HL-60/S4 treated with phorbol 12-myristate 13-acetate at 8.2 ng/mL for 4 days and 3 days (cell line): ENCODE measurements around the gene CUL2.

ENCODE experiments used
- in situ Hi-C: fragments of 300-500 bp; cut with MboI; formaldehyde crosslinking; loops from 2 replicates; pipeline ENCODE4 v1.15.0; 2022; ENCODE audit warnings: low sequenced_read_pairs

Gene CUL2

GRCh38 chr10:35090162-35090954, at the start of gene CUL2:
CUL2 (minus strand) TSS chr10:35090341; CDS start chr10:35071317, 19,024 bp downstream.
- in situ Hi-C loops: no loop called here

DNA sequence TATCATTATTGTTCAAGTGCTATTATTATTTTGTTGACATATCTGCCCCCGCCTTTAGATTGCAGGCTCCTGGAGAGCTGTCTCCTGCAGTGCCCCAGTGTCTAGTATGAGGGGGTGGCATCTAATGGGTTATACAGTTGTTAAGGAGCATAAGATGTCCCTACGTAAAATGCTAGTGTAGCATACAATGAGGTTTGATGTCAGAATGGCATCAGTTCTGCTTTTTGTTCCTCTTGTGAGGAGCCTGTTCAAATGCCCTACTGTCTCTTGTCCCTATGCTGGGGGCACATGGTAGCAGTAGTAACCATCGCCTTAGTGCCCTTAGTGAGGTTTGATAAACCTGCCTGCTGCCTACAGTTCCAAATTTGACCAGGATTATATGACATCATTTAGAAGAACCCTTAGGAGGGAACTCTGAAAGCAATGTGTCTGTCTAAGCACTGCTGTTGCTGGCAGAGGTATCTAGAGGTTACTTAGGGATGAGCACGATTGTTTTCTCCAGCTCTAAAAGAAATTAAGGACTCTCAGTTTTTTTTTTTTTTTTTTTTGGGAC, 46.2 kb upstream of the CUL2 start:
- in situ Hi-C loops: no loop called here

GRCh38 chr10:35135861-35136260, 45.7 kb upstream of the CUL2 start:
- in situ Hi-C loops: no loop called here

GRCh38 chr10:35133586-35133985, 43.4 kb upstream of the CUL2 start:
- in situ Hi-C loops: no loop called here

DNA sequence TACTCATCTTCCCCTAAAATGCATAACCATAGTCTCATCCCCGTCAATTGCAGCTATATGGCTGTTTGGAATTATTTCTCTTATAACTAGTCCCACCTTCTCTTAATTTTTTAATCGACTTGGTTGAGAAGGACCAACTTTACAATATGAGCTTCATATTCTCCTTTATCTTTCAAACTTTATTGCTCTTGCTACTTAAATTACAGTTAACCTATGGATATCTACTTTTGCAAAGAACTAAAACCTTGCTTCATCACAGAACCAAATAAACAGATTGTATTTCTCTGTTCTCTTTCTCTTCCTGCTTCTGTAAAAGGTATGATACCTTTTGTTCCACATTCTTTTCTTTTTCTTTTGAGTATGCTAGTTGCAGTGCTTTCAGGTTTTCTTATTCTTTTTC, 42.6 kb upstream of the CUL2 start:
- in situ Hi-C loops: no loop called here

DNA sequence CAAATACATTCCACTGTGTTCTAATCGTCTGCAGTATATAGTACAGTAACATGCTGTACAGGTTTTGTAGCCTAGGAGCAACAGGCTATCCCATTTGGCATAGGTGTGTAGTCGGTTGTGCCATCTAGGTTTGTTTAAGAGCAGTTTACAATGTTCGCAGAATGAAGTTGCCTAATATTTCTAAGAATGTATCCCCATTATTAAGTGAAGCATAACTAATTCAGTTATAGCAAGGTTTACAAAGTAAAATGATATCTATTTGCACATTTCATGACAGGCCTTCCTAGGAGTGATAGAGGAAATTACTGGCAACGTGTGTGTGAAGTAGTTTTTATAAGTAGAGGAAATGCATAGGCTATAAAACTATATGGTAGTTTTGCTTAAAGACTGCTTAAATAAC, 40.5 kb upstream of the CUL2 start:
- in situ Hi-C loops: no loop called here

DNA sequence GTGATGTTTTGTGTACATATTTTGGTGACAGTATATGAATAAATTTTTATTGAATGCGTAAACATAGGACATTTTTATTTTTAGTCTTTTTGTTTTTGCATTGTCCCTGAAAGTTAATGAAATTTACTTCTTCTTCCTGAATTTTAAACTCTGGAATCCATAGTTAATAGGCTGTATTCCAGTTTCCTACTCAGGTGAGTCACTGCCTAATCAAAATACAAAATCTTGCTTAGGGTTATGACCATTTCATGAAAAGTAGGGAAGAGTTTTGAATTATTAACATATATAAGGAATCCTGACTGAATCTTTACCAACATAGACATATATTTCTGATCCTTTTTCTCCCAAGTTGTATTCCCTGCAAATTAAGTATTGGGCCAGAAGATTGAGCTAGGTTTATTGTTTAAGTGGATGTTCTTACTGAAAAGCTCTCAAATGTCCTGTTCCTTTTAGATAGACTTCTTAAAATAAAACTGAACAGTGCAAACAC, 39.1 kb upstream of the CUL2 start:
- in situ Hi-C loops: loop anchor here (10.0 kb wide), 1 partner anchor 86 kb away; no protein-coding TSS in a partner anchor

DNA sequence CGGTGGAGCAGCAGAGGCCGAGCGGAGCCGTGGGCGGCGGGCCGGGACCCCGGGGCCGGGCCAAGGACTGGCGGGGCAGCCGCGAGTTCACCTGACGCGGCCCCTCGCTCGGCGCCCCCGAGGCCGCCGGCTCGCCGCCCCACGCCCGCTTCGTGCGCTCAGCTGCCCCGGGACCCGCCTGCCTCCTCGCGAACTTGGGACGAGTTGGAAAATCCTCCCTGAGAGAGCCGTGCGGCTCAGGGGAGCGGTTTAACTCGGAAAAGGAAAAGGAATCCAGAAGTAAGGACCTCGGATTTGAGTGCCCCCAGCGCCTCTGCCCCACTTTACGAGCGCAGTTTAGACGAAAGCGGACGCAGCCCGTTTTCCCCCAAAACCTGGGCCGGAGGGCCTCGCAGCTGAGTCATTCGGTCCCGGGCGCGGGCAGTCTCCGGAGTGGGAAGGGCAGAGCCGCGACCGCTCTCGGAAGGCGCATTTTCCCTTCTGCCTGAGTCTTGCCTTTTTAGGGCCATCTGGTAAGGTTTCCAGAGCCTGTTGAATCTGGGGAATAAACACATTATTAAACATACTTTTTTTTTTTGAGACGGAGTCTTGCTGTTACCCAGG, 37.2 kb upstream of the CUL2 start:
- in situ Hi-C loops: loop anchor here (10.0 kb wide), 1 partner anchor 87 kb away; no protein-coding TSS in a partner anchor

- in situ Hi-C loops: loop anchor here (10.0 kb wide), 1 partner anchor 88 kb away; no protein-coding TSS in a partner anchor
Measured at GRCh38 chr10:35126530-35127288, 36.6 kb upstream of the CUL2 start, which contains the start of gene CREM. CREM (plus strand) TSS chr10:35126846; CDS start chr10:35137836, 10,990 bp downstream.

GRCh38 chr10:35126062-35126529, 36.0 kb upstream of the CUL2 start:
- in situ Hi-C loops: loop anchor here (10.0 kb wide), 1 partner anchor 89 kb away; no protein-coding TSS in a partner anchor

DNA sequence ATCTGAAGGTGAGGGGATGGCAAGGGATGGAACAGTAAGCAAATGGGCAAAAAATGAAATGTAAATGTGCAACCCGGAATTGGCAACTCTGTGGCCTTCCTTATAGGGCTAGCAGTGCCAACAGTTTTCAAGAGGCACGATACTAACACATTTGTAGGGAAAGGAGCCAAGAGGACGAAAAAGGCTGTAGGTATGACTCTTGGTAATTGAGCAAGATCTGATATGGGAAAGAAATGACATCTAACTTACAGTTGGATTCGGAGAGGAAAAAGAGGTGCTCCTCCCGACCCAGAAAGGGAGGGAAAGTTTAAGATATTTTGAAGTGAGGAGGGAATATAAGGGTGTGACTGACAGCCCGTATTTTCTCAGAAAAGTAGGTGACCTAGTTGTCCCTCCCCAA, 34.4 kb upstream of the CUL2 start:
- in situ Hi-C loops: loop anchor here (10.0 kb wide), 1 partner anchor 90 kb away; no protein-coding TSS in a partner anchor

DNA sequence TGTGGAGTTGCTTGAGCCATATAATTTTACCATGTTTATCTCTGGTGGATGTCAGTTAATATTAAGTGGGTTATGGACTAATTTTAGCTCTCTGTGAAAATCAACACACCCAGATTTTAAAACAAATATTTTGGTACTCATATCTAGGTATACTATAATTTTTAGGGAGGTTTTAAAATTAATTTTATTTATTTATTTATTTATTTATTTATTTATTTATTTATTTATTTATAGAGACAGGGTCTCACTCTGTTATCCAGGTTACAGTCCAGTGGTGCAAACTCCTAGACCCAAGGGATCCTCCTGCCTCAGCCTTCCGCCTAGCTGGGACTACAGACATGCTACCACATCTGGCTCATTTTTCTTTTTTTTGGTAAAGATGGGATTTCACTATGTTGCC, 29.2 kb upstream of the CUL2 start:
- in situ Hi-C loops: no loop called here

DNA sequence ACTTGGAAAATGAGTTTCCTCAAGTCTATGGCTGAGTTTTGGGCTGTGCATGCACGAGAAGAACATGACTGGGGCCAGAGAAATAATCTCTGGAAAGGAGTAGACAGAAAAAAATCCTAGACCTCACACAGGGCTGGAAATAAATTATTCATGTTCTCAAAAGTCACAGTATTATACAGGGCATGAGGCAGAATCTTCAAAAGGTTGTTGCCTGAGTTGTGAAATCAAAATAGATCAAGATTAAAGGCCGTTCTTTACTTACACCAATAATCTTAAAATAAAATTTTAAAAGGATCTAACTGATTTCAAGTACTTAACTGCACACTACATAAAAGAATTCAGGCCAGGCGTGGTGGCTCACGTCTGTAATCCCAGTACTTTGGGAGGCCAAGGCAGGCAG, 22.4 kb upstream of the CUL2 start:
- in situ Hi-C loops: no loop called here

DNA sequence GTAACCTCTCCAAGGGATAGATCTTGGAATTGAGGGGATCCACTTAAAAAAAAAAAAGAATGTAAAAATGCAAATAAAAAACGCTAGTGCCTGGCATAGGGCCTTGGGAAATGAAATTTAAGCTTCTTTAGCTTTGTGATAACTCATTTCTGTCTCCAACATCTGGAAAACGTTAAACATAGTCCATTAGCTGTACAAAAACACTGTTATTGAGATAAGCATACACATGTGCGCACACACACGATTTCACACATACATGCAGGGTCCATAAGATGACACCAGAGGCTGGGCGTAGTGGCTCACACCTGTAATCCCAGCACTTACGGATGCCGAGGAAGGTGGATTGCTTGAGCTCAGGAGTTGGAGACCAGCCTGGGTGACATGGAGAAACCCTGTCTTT, 13.7 kb upstream of the CUL2 start:
- in situ Hi-C loops: no loop called here

- in situ Hi-C loops: no loop called here
Measured at GRCh38 chr10:35097510-35097909, 7.4 kb upstream of the CUL2 start.

DNA sequence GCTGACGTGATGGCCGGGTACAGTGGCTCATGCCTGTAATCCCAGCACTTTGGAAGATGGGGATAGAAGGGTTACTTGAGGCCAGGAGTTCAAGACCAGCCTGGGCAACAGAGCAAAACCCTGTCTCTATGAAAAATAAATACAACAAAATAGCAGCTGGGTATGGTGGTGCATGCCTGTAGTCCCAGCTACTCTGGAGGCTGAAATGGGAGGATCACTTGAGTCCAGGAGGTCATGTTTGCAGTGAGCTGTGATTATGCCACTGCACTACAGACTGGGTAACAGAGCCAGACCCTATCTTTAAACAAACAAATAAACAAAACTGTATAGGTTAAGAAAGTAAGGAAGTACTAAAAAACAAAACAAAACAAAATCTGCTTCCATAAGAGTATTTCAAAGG, 6.2 kb upstream of the CUL2 start:
- in situ Hi-C loops: no loop called here

DNA sequence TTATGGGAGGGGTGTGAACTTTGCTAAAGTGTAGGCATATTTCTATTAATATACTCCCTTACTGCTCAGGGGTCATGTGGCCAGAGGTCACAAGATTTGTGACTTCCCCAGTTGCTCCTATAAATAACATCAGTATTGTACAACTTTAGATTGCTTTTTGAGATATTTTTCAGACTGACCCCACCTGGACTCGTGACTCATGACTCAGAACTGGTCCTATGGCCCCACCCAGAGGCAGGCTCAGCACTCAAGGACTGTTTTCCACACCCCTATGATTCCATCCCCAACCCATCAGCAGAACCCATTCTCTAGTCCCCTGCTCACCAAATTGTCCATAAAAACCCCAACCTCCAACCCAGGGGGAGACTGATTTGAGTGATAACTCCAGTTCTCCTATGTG, 2.7 kb upstream of the CUL2 start:
- in situ Hi-C loops: no loop called here

- in situ Hi-C loops: no loop called here
Measured at GRCh38 chr10:35091994-35092790, 2.1 kb upstream of the CUL2 start.

GRCh38 chr10:35089611-35090161, 455 bp downstream of the CUL2 start:
- in situ Hi-C loops: no loop called here

DNA sequence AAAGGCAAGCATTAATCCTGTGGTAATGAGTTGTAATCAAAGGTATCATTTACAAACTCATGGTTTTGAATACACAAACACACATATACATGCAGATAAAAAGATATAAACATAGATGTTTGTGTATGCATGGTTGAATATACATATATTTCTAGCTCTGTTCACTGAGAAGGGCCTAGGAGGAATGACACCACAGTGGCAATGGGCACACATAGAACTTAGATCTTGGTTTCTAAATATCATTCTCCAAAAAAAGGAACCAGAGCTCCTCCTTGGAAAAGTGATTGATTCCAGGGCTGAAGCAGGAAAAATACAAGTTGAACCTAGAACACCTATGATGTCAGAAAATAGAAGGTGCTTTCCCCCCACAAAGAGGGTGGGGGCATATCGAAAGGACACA, 6.9 kb downstream of the CUL2 start:
- in situ Hi-C loops: no loop called here
